CD4-positive, alpha-beta T cell treated with Interleukin-15 for 1 hour (primary cell): ENCODE data around the gene FZD10.

Experiments used
- DNase-seq: peaks from one replicate; pipeline ENCODE4 v3.0.0-alpha.2; 2020

FZD10 gene

GRCh38 chr12:130162267-130162666, at the start of gene FZD10:
Gene FZD10, plus strand, starts transcription at chr12:130162464. Its CDS starts 479 bp downstream, at chr12:130162943.
- no peak for DNase-seq

GRCh38 chr12:130114952-130115351, 47.3 kb upstream of the FZD10 start:
- DNase-seq, result no peak

- DNase-seq, result no peak
Observed at GRCh38 chr12:130115646-130116045, 46.6 kb upstream of the FZD10 start.

DNA sequence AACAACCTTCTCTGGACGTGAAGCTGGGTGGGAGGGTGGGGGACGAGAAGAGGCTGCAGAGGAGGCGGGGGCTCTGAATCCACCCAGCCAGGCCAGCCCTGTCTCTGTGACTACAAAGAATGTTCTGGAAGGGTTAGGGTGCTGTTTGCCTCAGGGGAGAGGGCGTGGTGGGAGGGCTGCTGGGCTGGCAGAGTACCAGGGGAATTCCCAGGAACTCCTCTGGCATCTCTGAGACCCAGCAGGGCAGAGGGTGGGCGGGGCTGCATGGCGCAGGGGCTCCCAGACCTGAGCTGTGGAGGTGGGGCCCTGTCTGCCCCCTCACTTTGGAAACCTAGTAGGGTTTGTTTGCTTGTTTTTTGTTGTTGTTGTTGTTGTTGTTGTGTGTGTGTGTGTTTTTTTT, 45.5 kb upstream of the FZD10 start:
- no peak for DNase-seq

- DNase-seq, result no peak
Observed at GRCh38 chr12:130117233-130117632, 45.0 kb upstream of the FZD10 start.

DNA sequence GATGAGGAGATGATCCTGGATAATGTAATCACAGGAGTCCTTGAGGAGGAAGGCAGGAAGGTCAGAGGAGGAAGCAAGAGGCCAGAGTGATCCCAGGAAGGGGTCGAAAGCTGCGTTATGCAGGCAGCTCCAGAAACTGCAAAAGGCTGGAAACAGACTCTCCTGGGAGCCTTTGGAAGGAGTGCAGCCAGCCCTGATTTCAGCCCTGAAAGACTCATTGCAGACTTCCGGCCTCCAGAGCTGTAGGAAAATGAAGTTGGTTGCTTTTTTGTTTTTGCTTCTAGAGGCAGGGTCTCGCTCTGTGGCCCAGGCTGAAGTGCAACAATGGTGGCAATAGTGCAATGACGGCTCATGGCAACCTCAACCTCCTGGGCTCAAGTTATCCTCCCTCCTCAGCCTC, 44.6 kb upstream of the FZD10 start:
- DNase-seq, result no peak

DNA sequence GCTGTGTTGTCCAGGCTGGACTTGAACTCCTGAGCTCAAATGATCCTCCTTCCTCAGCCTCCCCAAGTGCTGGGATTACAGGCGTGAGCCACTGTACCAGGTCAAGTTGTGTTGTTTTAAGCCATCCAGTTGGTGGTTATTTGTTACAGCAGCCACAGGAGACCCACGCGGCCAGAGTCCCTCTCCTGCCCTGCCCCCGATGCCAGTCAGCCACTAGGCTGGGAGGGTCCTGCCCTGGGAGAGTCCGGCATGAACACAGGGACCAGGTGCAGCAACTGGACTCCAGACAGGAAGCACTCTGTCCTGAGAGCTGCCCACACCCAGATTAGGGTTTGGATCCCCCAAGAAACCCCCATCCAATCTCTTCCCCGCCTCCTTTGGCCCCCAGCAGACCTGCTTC, 44.1 kb upstream of the FZD10 start:
- no peak for DNase-seq

- DNase-seq, result no peak
Observed at GRCh38 chr12:130119241-130119861, 42.9 kb upstream of the FZD10 start.

DNA sequence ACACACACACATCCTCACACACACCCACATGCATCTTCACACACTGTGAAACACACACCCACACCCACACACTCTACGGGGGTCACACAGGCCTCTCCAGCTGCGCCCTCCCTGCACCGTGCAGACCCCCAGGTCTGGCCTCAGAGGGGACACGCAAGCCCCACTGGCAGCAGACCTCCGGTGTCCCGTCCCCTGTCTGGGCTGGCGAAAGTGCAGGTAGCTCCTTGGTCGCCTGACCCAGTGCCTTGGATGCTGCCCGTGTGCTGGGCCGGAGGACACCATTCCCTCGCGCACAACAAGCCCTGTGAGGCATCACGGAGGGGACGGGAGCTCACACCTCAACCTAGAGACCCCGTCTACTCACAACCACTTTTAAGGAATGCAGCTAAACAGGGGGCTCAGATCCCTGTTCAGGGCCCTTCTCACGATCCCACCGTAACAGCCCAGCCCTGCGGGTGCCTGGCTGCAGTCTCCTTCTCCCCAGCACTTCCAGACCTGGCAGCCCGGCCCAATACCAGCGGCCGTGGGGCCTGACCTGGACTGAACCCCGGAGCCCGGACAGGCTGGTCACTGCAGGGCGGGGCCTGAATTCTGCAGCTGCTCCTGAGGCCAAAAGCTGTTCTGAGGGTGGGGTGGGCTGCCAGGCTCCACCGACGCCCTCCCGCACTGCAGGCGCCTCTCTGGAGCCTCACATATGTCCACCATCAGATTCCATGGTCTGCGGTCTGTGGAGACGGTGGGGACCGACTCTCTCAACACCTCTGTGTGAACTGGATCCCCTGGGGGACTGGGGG, 42.1 kb upstream of the FZD10 start:
- DNase-seq, result no peak

- DNase-seq, result no peak
Observed at GRCh38 chr12:130121226-130122000, 40.9 kb upstream of the FZD10 start.

- no peak for DNase-seq
Observed at GRCh38 chr12:130122356-130122755, 39.9 kb upstream of the FZD10 start.

- no peak for DNase-seq
Observed at GRCh38 chr12:130124106-130124505, 38.2 kb upstream of the FZD10 start.

DNA sequence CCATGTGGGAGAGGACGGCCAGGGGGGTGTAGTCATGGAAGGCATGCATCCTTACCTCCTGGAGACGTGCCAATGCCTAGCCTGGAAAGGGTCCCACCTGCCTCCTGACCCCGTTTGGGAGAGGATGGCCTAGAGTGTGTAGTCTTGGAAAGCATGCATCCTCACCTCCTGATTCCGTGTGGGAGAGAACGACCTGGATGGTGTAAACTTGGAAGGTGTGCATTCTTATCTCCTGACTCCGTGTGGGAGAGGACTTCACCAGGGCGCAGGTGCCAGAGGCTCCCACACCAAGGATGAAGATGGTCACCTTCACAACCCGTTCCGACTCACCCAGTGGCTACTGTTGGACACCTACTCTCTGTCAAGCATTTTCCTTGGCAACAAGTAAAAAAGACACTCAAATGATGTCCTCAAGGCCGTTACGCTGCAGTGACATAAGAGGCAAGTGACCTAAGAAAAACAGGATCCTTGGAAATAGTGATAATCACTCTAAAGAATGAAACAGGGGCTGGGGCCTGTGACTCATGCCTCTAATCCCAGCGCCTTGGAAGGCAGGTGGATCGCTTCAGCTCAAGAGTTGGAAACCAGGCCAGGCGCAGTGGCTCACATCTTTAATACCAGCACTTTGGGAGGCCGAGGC, 37.5 kb upstream of the FZD10 start:
- DNase-seq, result no peak

DNA sequence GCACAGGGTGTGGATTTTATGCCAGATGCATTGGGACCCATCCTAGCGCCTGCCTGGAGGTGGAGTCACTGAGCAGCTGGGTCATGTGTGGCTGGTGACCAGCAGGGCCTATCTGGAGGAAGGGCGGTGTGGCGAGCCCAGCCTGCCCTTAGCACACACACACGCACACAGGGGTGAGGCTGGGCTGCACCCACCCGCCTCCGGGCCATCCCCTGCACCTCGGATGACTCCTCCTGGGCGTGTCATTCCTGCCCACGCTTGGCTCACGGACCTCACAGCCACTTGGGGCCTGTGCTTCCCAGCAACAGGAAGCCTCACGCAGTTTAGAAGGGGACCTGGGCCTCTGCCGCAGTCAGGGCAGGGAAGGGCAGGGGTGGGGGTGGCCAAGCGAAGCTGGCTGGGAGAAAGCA, 36.2 kb upstream of the FZD10 start:
- DNase-seq, result no peak

DNA sequence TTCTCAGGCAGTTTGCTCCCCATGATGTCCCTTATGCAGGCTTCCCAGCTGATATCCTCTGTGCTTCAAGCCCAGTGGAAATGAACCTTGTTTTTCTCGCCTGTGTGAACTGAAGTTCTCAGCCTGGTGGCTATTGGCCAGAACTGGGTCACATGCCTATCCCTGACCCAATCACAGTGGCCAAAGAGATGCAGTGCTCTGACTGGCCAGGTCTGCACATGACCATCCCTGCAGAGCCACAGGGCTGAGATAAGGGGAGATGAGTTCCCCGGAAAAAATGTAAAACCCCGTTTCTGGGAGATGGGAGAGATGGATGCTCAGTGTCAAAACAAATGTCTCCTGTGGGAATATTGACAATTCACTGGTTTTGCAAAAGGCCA, 34.7 kb upstream of the FZD10 start:
- DNase-seq, result no peak

GRCh38 chr12:130127912-130128789, 34.1 kb upstream of the FZD10 start:
- DNase-seq, result no peak

DNA sequence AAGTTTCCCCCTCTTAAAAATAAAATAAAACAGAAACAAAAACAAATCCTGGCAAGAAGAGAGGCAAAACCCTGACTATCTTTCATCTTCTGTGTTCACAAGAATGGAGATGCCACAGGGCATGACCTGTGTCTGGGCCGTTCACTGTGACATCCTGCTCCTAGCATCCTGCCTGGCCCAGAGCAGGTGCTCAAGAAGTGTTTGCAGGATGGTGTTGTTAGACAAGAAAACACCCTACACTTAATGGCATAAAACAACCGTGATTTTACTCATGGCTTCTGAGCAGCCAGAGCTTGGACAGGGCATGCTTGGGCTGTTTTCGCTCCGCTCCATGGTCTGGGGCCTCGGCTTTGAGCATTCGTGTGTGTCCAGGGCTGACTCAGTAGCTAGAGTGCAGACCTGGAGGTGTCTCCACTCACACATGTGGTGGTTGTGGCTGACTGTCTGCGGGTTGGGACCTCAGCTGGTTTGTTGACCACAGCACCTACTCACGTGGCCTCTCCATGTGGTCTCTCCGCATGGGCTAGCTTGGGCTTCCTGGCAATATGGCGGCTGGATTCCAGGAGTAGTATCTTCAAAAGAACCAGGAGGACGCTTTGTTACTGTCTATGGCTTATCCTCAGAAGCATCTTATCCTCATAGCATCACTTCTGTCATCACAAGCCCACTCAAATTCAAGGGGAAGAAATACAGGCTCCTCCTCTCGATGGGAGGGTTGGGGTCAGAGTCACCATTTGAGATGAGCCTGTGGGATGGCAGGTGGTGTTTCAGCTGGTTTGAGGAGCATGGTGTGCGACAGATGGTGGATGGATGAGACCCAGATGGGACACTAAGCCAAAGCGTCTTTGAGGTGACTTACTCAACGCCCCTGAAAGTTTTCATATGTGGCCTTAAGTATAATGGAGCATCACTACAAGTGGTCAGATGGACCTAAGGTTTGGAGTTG, 33.2 kb upstream of the FZD10 start:
- DNase-seq, result no peak

GRCh38 chr12:130130346-130130745, 31.9 kb upstream of the FZD10 start:
- no peak for DNase-seq

DNA sequence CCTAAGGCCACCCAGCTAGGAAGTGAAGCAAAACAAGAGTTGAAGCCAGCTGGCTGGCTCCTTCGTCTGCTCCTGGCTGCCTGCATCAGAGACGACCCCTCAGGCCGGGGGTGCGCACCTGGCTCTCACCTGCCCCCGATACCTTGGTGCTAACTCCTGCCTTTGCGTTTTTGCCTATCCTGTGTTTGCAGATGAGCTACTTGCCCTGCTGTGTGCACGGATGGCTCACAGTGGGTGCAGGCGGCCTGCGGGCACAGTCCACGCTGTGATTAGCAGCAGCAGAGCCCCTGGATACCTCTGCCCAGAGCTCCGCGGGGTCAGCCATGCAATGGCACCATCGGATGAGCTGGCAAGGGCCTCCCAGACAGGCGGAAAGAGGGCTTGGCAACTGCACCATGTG, 31.2 kb upstream of the FZD10 start:
- DNase-seq, result no peak

- no peak for DNase-seq
Observed at GRCh38 chr12:130131801-130132200, 30.5 kb upstream of the FZD10 start.

- no peak for DNase-seq
Observed at GRCh38 chr12:130132831-130133511, 29.3 kb upstream of the FZD10 start.
